GM18867 (cell line): Measurements from ENCODE around the gene TFDP1.

ENCODE experiments used
- ATAC-seq: cut with Tn5 transposase; IDR thresholded peaks from one replicate; pipeline ENCODE4 v1.9.1; 2021; ENCODE audit warnings: mild to moderate bottlenecking, moderate library complexity; ENCODE audit not compliant: unreplicated experiment

The TFDP1 gene

GRCh38 chr13:113660066-113660465 lies 75.5 kb downstream of the TFDP1 start:
- ATAC-seq = no peak

- ATAC-seq = no peak
These were observed 77.0 kb downstream of the TFDP1 start for GRCh38 chr13:113661509-113661908.

- ATAC-seq = no peak
These were observed 79.4 kb downstream of the TFDP1 start for GRCh38 chr13:113663934-113664333.

- ATAC-seq = no peak
These were observed 80.4 kb downstream of the TFDP1 start for GRCh38 chr13:113664751-113665596.

- ATAC-seq = no peak
These were observed 81.2 kb downstream of the TFDP1 start for GRCh38 chr13:113665597-113666328.

- no peak for ATAC-seq
These were observed 81.7 kb downstream of the TFDP1 start for GRCh38 chr13:113666329-113666670.

GRCh38 chr13:113666951-113667701 lies 82.6 kb downstream of the TFDP1 start, which contains the start of gene GRK1:
Gene GRK1 (plus strand): TSS chr13:113667219. CDS start chr13:113667387, 168 bp downstream.
- no peak for ATAC-seq

- no peak for ATAC-seq
These were observed 83.4 kb downstream of the TFDP1 start for GRCh38 chr13:113667771-113668490.

- no peak for ATAC-seq
These were observed 84.0 kb downstream of the TFDP1 start for GRCh38 chr13:113668491-113668971.

GRCh38 chr13:113669231-113669754 lies 84.7 kb downstream of the TFDP1 start:
- ATAC-seq = no peak

- no peak for ATAC-seq
These were observed 85.3 kb downstream of the TFDP1 start for GRCh38 chr13:113669755-113670341.

GRCh38 chr13:113670541-113670940 lies 86.0 kb downstream of the TFDP1 start:
- ATAC-seq = no peak

GRCh38 chr13:113671066-113672001 lies 86.8 kb downstream of the TFDP1 start:
- no peak for ATAC-seq

GRCh38 chr13:113672002-113672651 lies 87.6 kb downstream of the TFDP1 start:
- ATAC-seq = no peak
